ENCODE data around the gene VENTX. TPM values are rescaled to one million over a fixed set of nuclear protein-coding genes. Genes with fewer than 3 reads are reported as not detected.

Gene VENTX
- total and polyA plus RNA-seq, 10 of the 15 experiments (the other 5 are each of a cell fraction or from before 2014, with no cell fraction given): 0.05 TPM; not detected in 9

GRCh38 chr10:133274751-133275683, 37.4 kb downstream of the VENTX start (continued):
- no peak for TF ChIP-seq IRF5 (IDR thresholded peaks at IDR 0.05; ENCODE audit: borderline replicate concordance)
- TF ChIP-seq, protein P1, sequence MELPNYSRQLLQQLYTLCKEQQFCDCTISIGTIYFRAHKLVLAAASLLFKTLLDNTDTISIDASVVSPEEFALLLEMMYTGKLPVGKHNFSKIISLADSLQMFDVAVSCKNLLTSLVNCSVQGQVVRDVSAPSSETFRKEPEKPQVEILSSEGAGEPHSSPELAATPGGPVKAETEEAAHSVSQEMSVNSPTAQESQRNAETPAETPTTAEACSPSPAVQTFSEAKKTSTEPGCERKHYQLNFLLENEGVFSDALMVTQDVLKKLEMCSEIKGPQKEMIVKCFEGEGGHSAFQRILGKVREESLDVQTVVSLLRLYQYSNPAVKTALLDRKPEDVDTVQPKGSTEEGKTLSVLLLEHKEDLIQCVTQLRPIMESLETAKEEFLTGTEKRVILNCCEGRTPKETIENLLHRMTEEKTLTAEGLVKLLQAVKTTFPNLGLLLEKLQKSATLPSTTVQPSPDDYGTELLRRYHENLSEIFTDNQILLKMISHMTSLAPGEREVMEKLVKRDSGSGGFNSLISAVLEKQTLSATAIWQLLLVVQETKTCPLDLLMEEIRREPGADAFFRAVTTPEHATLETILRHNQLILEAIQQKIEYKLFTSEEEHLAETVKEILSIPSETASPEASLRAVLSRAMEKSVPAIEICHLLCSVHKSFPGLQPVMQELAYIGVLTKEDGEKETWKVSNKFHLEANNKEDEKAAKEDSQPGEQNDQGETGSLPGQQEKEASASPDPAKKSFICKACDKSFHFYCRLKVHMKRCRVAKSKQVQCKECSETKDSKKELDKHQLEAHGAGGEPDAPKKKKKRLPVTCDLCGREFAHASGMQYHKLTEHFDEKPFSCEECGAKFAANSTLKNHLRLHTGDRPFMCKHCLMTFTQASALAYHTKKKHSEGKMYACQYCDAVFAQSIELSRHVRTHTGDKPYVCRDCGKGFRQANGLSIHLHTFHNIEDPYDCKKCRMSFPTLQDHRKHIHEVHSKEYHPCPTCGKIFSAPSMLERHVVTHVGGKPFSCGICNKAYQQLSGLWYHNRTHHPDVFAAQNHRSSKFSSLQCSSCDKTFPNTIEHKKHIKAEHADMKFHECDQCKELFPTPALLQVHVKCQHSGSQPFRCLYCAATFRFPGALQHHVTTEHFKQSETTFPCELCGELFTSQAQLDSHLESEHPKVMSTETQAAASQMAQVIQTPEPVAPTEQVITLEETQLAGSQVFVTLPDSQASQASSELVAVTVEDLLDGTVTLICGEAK (IDR thresholded peaks at IDR 0.05; ENCODE audit: borderline replicate concordance): peak; percentile 26; the same call in 1 of the 2 replicates
- TF ChIP-seq NFIC (IDR thresholded peaks at IDR 0.05; ENCODE audit: low read depth, low read length): peak; percentile 86; the same call in 1 of the 2 replicates
- TF ChIP-seq FOS (IDR thresholded peaks at IDR 0.05; ENCODE audit: borderline replicate concordance, extremely low read depth, insufficient read length): no peak
- TF ChIP-seq NRF1 (conservative IDR thresholded peaks at IDR 0.05; ENCODE audit: low read depth, low read length): no peak
- TF ChIP-seq SUPT20H (IDR thresholded peaks at IDR 0.05; ENCODE audit: borderline replicate concordance, control insufficient read depth, low read depth, low read length): no peak
- TF ChIP-seq, protein P2, sequence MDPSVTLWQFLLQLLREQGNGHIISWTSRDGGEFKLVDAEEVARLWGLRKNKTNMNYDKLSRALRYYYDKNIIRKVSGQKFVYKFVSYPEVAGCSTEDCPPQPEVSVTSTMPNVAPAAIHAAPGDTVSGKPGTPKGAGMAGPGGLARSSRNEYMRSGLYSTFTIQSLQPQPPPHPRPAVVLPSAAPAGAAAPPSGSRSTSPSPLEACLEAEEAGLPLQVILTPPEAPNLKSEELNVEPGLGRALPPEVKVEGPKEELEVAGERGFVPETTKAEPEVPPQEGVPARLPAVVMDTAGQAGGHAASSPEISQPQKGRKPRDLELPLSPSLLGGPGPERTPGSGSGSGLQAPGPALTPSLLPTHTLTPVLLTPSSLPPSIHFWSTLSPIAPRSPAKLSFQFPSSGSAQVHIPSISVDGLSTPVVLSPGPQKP (IDR thresholded peaks at IDR 0.05; ENCODE audit: low read depth, low read length): no peak
- peak; percentile 95 for TF ChIP-seq BHLHE40 (IDR thresholded peaks at IDR 0.05; ENCODE audit: borderline replicate concordance in 1 of 2, low read depth in 2 of 2, low read length in 1 of 2)
- TF ChIP-seq ZNF622 (IDR thresholded peaks at IDR 0.05): no peak
- TF ChIP-seq MAX (IDR thresholded peaks at IDR 0.05; ENCODE audit: low read depth, low read length): peak; percentile 77
- TF ChIP-seq IRF3 (IDR thresholded peaks at IDR 0.05): 0 out of 2 replicates have a peak, but pooled peaks have one; percentile 10
- TF ChIP-seq TAF1 (IDR thresholded peaks at IDR 0.05; ENCODE audit: borderline replicate concordance, low read depth, low read length): peak; percentile 63; the same call in 1 of the 2 replicates
- no peak for TF ChIP-seq STAT3 (IDR thresholded peaks at IDR 0.05; ENCODE audit: low read depth, low read length)
- TF ChIP-seq ATF7 (IDR thresholded peaks at IDR 0.05; ENCODE audit: low read depth): peak; percentile 85; the same call in 1 of the 2 replicates
- TF ChIP-seq HDAC2 (IDR thresholded peaks at IDR 0.05): no peak
- TF ChIP-seq, protein P3, sequence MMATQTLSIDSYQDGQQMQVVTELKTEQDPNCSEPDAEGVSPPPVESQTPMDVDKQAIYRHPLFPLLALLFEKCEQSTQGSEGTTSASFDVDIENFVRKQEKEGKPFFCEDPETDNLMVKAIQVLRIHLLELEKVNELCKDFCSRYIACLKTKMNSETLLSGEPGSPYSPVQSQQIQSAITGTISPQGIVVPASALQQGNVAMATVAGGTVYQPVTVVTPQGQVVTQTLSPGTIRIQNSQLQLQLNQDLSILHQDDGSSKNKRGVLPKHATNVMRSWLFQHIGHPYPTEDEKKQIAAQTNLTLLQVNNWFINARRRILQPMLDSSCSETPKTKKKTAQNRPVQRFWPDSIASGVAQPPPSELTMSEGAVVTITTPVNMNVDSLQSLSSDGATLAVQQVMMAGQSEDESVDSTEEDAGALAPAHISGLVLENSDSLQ (IDR thresholded peaks at IDR 0.05): peak; percentile 15; the same call in 1 of the 2 replicates
- peak; percentile 78; the same call in 1 of the 2 replicates for TF ChIP-seq MTA3 (IDR thresholded peaks at IDR 0.05; ENCODE audit: borderline replicate concordance, low read length)
- no peak for TF ChIP-seq MYB (IDR thresholded peaks at IDR 0.05; ENCODE audit: borderline replicate concordance, low read depth, low read length)
- TF ChIP-seq RBBP5 (conservative IDR thresholded peaks at IDR 0.05): no peak
